NCI-H2107 treated with DMSO at 0.1 percent for 48 hours (cell line): ENCODE measurements around the gene ATP8A2.
"Not testable (repeated sequence)": the region's sequence is repeated elsewhere in the genome, so short reads cannot be mapped to it uniquely, and the experiment has no call there.

Experiments
- DNase-seq: peaks from one replicate; lab custom pipeline; 2025; ENCODE audit not compliant: unreplicated experiment; lab: John Stamatoyannopoulos, UW

The ATP8A2 gene

GRCh38 chr13:26058704-26059103 lies 686.9 kb downstream of the ATP8A2 start:
- no peak for DNase-seq

GRCh38 chr13:26060357-26060756 lies 688.6 kb downstream of the ATP8A2 start:
- no peak for DNase-seq

DNA sequence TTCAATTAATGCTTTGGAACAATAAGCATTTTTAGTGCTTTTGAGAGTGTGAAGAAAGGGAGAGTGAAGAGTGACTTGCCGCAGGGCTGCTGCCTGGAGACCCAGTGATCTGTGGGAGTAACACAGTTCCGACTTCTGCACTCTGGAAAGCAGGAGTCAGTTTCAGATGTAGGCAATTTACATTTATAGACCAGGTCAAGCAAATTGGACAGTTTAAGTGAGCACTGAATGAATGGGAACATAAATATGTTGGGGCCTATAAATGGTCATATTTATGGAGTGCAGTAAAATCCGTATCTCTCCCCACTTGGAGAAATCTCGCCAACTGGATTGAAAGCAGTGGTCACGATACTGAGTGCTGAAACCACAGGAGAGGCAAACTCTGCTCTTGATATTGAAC lies 689.5 kb downstream of the ATP8A2 start:
- DNase-seq = no peak

DNA sequence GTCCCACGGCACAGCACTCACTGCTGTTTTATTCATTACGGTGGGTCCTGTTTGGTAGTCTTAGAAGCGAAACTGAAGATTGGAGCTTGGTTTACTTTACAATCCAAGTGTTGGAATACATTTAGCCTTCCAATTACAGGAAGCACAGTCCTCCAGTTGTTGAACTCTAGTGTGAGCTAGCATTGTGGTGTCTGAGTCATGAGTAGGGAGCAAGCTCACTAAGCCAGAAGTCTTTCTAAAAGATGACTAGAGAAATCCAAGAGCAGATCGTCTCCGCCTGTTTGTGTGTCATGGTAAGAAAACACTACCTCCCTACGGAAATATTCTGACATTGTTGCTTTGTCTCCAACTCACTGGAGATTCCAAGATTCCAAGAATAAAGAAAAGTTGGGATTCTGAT lies 690.2 kb downstream of the ATP8A2 start:
- DNase-seq = no peak

GRCh38 chr13:26062853-26063444 lies 691.2 kb downstream of the ATP8A2 start:
- DNase-seq = peak; percentile 72

- DNase-seq = not testable (repeated sequence)
Measured at GRCh38 chr13:26066492-26066891, 694.7 kb downstream of the ATP8A2 start.

- DNase-seq = no peak
Measured at GRCh38 chr13:26067601-26068000, 695.8 kb downstream of the ATP8A2 start.

DNA sequence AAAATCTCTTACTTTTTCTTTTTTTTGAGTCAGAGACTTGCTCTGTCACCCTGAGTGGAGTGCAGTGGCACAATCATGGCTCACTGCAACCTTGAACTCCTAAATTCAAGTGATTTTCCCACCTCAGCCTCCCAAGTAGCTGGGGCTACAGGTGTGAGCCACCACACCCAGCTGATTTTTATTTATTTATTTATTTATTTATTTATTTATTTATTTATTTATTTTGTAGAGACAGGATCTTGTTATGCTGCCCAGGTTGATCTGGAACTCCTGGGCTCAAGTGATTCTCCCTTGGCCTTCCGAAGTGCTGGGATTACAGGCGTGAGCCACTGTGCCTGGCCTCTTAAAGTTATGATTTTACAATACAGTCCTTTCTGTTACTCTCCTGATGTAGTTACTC lies 696.6 kb downstream of the ATP8A2 start:
- DNase-seq = not testable (repeated sequence)

DNA sequence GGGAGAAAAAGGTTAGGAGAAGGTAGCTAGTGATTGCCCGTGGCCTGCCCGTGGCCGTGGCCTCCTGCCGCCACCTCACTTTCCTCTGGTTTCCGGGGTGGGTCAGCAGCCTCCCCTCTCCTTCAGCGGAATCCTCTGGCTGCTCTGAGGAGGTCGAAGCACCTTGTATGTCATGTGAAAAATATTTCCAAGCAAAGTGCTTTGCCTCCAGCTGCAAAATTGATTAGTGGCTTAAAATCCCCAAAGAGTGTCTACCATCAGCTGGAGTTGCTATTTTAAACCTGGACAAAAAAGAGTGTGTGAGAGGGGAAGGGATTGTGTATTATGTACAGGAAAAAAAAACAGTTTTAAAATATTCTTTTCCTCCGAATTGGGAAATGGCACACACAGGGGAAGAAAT lies 697.9 kb downstream of the ATP8A2 start:
- DNase-seq = not testable (repeated sequence)

- DNase-seq = no peak
Measured at GRCh38 chr13:26071691-26072090, 699.9 kb downstream of the ATP8A2 start.

DNA sequence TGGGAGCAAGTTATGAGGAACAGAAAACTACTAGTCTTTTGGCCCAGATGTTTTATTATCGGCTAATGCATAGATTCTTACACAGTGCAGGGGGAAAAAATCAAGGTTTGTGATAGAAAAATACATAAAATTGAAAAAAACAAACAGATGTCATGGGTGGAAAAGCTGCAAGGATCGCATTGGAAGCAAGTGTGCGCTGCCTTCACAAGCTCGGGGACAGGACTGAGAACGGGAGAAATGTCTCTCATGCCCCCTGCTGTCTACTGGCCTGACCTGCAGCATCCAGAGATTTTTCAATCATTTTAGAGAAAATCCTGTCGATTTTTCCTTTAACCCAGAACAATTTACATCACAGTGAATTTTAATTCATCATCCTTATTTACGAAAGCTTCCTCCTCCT lies 700.6 kb downstream of the ATP8A2 start:
- not testable (repeated sequence) for DNase-seq

- no peak for DNase-seq
Measured at GRCh38 chr13:26074706-26075105, 702.9 kb downstream of the ATP8A2 start.
